ENCODE data around the gene MMS22L.

Gene MMS22L

DNA sequence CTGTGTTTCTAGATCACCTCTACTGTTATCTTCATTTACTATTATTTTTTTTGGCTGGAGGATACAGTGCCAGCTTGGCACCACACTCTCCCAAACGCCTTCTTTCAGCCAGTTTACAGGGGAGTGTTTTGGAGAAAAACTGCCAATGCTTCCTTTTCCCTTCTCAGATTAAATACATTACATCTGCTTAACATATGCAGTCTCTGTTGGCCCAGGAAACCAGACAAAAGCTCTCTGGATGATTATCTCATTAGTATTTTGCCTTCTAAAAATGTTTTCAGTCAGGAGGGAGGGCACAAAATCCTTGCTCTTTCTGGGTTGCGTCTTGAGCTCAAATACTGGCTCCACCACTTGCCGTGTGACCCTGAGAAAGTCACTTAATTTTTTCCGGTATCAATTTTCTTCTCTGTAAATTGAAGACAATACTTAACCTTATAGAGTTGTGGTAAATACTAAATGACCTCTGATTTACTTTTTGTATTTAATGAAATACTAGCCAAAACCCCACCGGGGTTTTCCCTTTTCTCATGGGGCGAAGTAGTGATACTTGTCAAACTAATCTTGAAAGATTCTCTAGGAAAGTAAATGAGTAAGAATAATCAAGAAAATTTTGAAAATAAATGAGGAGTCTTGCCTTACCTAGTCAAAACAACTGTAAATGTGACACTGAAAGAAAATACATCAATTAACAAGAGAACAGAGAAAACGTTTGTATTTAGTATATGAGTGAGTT is 146.2 kb downstream of the MMS22L start:
- DNase-seq = no peak

DNA sequence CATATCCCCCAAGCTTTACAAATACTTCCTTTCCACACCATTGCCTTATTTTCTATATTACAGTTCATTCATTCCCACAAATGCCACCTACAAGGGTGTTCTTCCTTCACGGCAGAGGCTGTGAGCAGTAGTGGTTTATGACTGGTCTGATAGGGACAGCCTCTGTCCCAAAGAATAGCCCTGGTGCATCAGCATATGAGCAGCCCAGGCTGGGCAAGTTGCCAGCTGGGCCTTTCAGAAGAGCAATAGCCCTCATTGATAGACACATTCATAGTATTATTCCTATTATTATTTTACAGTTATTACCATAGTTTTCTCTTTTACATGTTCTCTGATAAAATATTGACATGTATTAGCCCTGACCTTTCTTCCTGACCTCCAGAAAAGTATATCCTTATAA is 149.9 kb downstream of the MMS22L start:
- DNase-seq = no peak

DNA sequence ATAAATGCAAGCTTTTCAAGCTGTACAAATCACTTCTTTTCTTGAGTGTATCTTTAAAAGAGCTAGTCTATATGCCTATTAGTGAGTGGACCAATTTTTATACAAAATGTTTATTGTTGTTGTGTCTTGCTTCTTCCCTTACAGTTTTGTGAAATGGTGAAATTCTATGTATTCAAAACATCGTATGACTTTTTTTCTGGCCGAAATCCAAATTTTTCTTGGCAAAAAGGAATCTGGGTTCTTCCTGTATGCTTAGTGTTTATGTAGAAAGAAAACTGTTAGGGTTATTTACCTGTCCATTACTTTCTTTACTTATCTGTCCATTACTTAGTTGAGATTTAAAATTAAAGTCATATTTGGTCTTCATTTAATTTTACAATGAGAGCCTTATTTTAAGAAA is 153.9 kb downstream of the MMS22L start:
- no peak for DNase-seq

DNA sequence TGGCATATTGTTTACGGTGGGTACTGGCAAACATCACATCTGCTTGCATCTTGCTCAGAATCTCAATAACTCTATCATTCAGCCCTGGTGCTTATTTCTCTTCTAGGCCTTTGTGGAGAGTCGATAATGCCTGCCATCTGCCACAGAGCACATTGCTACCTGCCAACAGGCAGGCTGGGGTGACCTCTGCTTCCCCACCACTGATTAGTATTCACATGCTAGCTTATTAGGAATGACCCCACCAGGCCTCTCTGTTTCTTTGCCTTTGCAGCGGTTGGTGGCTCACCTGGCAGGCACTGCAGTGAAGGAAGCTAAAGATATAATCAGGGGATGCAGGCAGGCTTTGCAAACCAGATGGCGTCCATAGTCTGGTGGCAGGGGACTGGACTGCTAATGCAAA is 154.5 kb downstream of the MMS22L start:
- no peak for DNase-seq

DNA sequence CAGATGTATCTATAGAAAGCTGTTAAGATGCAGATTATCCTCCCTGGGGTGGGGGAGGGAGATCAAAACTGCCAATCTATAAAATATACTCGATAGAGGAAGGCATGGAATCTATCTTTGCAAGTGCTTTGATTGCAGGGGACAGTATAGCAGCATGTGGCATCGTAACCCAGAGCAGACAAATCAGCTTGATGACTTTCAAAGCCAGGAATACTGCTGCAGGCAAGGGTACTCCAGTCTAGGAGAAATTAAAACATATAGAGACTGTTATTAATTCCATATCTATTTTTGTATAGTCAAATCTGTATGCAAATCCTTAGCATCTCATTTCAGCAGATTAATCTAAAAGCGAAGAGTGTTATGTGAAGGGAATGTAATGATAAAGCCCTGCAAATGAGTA is 159.4 kb downstream of the MMS22L start:
- DNase-seq = no peak

DNA sequence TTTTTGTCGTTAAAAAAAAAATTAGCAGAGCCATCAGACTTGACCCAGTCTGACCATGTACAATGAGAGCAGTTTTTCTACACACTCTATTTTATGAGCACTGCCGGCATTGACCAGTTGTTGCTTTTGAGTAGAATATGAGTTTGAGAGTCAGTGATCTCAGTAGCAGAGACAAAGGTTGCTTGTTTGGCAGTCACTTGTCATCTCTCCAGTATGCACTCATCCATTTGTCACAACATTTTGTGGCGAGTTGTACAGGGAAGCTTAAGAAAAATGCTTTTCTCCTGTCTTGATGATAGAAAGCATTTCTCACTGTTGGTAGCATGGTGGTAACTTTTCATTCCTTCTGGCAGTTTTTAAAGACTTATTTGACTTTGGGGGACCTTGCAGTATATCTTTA is 159.9 kb downstream of the MMS22L start:
- no peak for DNase-seq

DNA sequence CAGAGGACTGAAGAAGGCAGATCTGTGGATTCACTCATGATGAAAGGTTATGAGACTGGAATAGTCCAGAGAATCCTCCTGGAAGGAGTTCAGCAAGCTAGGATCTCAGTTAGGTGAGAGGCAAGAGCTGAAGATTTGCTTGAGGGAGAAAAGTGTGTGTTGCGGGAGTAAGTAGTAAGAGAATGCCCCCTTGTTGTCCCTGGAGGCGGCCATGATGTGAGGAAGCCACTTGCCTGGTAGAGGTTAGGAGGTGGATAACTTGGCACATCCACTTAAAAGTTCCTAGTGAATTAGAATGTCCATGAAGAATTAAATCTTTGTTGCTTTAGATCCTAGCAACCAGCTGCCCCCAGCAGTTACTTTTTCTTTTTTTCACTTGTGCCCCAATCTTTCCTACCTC is 162.5 kb downstream of the MMS22L start:
- DNase-seq = no peak

DNA sequence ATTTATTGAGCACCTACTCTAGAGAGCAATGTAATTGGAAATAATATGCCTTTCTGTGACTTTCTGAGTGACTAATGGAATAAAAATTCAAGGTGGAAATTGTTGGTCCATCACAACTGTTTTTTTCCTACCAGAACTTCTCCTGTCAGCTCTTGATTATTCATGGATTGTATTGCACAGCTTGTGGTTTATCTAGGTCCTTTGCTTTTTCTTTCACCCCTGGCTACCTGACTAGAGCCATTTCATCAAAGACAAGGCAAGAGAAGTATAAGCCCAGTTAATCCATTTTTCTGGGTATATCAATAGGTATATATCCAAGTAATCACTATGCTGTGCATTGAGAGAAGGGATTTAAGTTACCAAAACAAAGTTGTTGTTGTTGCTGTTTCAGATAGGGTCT is 168.4 kb downstream of the MMS22L start:
- no peak for DNase-seq

DNA sequence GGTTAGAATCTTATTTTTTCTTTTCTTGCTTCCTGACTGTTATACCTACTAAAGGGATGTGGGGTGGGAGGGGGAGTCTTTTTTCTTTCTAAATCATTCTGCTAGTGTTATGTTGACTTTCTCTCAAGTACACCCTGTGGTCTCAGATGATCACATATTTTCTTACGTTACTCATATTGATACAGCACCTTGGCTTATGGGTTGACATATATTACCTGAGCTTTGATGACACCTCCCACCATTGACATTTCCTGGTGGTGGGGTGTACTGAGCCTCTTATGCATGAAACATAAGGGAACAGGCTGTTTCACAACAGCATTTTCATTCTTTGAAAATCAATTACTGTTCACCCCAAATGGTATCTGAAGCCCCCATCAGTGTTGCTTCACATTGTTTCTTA is 169.8 kb downstream of the MMS22L start:
- no peak for DNase-seq

DNA sequence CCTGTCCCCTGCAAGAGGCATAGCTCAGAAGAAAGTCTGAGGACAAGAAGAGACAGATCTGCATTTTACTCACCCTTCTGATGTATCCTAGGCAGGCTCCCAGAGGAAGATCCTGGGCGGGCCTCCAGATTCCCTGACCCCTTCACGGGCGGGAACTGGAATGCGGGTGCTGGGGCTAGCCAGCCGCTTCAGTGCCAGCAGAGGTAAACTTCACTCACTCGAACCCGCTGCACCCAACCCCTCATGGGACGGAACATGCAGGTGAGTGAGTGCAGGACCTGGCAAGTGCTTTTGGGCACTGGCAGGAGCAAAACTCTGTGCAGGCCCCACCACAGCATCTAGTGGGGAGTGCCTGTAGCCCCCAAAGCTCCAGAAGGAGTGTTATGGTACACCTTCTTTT is 171.8 kb downstream of the MMS22L start:
- DNase-seq = no peak

DNA sequence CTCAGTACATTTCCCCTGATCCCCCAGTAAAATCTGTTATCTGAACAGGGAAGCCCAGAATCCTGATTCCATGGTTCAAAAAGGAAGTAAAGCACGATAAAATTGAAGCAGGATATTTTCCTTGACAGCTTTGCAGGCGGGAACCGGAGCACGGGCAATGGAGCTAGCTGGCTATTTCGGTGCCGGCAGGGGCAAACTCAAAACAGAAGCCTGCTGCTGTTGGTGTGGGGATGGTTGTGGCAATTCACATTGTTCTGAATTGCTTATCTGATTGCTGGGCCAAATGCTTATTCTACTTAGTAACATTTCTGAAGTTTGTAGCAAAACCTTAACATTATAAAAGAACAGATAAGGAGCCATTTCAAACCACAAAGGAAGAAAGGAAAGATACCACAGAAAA is 172.4 kb downstream of the MMS22L start:
- DNase-seq = no peak

DNA sequence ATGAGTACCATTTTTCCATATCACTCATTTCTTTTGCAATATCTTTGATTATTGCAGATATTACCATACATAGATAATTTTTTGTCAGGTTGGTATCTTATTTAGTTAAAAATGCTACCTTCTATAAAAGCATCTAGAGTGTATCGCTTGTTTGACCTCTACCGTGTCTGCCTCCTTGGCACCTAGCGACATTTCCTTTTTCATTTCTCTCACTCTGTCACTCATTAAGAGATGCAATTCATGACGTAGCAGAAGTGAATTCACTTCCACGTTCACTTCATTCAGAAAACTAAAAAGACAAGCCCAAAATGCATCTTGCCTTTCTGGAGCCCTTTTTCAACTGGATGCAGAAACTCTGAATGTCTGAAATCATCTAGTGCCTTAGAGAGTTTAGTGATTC is 172.9 kb downstream of the MMS22L start:
- DNase-seq = no peak

DNA sequence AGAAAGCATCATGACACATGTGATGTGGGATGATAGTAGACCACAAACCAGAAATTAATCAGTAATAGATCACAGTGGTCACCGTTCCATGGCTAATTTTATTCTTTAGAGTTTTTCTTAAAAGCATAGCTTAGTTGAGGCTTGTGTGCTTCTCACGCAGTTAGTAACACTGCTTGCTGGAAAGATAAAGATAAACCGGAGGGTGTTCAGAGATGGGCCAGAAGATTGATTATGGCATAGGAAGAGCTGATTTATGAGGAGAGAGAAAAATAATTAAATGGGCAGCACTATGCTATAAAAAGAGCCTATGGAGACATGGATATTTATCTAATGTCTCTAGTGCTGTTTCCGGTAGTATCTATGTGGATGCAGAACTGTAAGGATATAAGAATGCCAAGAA is 173.6 kb downstream of the MMS22L start:
- no peak for DNase-seq

DNA sequence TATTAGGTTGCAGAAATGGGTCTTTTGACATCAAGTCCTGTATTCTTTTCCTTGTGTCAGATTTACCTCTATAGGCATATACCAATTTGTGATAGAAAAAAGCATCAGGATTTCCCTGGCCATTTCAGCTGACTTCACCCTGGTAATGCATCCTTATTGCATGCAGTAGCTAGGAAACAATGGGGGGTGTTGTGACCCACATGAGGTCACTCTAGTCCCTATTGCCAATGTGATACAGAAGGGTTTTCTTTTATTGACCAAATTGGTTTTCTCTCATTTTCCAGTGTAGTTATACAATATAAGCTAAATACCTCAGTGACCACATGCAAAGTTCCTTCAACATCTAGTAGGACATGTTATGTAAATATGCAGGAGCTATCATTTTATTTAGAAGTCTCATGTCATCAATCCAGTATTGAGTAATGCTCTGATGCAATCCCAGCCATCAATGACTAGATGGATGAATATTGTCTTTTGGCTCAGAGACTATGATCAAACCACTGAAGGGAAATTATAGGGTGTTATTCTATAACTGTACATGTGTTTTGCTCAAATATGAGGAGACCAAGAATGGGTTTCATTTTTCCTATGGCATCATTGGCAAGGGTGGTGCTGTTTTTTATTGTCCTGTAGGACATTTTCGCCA is 180.7 kb downstream of the MMS22L start:
- DNase-seq = no peak

DNA sequence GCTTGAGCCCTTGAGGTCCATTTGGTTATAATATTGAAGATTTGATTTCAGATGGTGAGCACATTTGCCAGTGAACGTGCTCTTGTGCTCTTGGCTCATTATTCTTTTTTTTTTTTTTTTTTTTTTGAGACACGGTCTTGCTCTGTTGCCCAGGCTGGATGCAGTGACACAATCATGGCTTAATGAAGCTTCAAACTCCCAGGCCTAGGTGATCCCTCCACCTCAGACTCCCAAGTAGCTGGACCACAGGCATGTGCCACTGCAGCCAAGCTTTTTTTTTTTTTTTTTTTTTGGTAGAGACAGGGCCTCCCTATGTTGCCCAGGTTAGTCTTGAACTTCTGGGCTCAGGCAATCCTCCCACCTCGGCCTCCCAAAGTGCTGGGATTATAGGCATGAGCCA is 182.3 kb downstream of the MMS22L start:
- DNase-seq = no peak

DNA sequence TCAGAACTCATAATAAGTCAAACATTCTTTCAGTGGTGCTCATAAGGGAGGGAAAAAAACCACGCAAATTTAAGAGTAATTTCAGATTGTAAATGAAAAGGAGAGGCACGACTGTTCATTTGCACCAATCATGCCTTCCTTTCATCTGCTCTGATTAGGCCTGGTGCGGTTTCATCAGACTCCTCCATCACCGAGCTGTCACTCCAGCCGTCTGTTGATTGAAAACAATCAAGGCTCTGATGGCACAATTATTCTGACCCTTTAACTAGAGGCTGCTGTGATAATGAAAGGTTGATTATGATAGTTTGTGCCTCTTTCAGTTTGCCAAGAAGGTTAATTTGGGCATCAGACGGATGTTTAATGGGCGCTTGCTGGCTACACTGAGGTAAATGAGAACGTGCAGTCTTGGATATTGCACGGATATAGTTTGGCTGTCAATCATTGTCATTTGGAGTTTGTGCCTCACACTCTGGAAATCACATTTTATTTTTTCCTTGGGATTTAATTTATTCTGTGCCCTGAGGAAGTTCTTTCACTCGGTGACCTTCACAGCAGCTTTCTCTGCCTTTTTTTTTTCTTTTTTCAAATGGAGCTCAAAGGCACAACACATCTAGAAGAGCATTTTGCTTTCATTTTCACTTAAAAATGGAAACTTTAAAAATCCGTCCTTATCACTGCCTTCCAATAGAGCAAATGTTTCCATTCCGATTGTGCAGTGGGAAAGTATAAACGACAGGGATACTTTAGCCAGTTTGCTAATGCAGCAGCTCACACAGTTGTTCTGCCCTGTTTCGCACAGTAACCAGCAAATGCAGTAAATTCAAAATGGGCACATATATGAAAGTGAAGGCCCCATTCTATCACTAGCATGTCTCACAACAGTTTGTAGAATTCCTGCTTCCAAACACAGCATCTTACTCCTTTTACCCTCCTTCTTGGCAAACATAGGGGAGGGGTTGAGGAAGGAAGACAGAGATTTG is 185.7 kb downstream of the MMS22L start:
- no peak for DNase-seq

DNA sequence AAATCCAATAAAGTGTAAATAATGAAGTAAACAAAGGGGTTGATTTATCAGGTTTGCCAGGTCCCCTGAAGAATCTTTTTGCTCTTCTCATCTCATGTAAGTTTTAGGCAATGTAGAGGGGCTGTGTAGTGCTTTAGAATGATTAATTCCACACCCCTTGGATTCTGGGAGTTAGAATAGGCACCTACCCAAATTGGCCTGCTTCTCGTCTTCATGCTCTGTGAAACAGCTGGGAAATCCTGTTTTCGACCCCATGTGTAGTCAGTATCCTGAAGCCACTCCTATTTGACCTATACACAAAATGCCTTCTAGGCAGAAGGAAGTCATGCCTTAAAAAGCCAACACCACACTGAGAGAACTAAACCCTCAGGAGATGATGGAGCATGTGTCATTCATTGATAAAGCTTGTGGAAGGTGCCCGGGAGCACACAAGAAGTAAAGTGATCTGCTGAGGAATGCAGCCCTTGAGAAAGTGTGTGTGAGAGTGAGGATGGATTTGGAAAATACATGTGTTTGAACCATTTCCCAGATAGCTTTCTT is 187.6 kb downstream of the MMS22L start:
- DNase-seq = no peak

DNA sequence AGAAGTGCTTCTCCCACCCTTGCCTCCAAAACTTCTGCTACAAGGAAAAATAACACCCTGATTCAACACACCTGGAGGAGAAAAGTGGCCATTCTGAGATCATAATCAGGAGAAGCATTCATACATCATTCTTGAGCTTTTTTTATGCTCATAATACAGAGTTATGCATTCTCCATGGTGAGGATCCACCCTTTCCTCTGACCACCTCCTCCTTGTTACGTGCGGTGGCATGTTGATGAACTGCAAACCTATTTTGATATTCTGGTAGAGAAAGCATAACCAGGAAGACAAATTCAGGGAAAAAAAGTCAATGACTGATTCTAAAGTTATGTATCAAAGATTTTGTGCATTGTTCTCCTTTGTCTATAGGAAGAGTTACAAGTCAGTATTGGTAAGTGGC is 188.6 kb downstream of the MMS22L start:
- no peak for DNase-seq

DNA sequence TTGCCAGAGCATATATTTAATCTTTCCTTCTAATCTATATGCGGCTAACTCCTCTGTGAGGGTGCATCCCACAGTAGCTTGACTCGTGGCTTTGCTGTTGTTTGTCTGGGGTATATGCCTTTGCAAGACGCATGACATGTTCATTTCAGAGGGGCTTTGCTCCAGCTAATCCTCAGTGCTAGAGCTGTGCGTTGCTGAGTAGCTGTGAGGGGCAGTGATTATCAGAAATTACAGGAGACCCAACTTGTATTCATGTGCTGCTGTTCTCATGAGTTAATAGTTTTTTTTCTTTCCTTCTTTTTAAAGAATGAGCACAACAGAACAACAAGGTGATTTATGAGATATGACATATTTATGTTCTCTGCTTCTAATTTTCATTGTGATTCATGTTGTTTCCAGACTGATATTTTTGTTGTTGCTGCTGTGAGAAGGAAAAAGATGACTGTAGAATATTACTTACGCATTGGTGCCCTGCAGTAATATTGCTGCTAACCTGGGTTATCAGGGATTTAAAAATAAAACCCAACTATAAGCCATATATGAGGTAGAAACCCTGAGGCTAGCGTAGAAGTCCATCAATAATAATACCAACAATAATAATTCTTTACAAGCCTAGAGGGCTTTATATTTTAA is 190.2 kb downstream of the MMS22L start:
- no peak for DNase-seq

Measured in activated CD4-positive, alpha-beta T cell treated with anti-CD3 and anti-CD28 coated beads, Interleukin-2, amount 50 U/mL, for 4 hours (primary cell).